ENCODE data around the gene PSTPIP1.

Gene PSTPIP1

DNA sequence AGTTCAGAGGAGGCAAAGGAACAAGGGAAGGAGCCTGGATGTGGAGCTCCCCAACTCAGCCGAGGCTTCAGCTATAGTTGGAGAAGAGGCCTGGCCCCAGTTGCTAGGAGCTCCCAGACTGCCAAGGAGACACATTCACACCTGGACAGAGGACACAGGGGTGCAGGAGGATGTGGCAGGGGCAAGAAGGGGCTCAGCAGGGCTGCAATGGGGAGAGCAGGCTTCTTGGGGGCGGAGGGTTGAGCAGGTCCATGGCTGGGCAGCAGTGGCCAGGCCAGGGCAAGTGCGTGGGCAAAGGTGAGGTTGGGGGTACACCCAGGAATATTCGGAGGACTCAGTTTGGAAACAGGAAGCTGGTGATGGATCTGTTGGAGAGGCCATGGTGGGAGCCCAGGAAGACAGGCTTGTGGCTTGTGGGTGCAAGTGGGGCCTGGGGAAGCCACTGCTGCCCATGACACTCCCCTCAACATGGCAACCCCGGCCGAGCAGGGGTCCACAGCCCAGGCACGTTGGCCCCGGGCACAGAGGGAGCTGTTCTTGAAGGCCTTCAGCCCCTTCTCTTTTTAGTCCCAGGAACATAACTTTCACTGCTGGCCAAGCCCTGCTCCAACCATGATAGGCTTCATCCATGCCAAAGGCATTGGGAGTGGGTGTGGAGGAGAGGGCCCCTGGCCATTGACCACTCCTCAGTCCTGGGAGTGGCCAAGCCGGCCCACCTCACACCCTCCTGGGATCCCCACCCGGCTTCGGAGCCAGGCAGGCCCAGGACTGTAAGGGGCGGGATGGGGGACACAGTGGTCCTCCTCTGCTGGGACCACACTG, 42.7 kb downstream of the PSTPIP1 start:
- no peaks in the 10 kb centered on the region for H3K27me3 ChIP-seq (ENCODE audit: control insufficient read depth, insufficient read depth, low read length)
- DNase-seq (ENCODE audit: low read depth, low spot score): no peak
- no peaks in the 10 kb centered on the region for H3K9me3 ChIP-seq (ENCODE audit: control insufficient read depth, insufficient read depth, low read length)
- H3K36me3 ChIP-seq (ENCODE audit: control insufficient read depth, insufficient read depth, low read length): 0 out of 2 replicates have a peak, but pooled peaks cover 2% of the 10 kb centered on the region
- H3K4me3 ChIP-seq (ENCODE audit: low read length): no peak overlapping the region
- H3K27ac ChIP-seq (ENCODE audit: low read length): no peak overlapping the region
- WGBS (ENCODE audit: insufficient coverage, insufficient read length): no CpG with 5 or more reads among the region's 12 CpGs
- no peaks in the 10 kb centered on the region for H3K4me1 ChIP-seq (ENCODE audit: control insufficient read depth, insufficient read depth, low read length)

DNA sequence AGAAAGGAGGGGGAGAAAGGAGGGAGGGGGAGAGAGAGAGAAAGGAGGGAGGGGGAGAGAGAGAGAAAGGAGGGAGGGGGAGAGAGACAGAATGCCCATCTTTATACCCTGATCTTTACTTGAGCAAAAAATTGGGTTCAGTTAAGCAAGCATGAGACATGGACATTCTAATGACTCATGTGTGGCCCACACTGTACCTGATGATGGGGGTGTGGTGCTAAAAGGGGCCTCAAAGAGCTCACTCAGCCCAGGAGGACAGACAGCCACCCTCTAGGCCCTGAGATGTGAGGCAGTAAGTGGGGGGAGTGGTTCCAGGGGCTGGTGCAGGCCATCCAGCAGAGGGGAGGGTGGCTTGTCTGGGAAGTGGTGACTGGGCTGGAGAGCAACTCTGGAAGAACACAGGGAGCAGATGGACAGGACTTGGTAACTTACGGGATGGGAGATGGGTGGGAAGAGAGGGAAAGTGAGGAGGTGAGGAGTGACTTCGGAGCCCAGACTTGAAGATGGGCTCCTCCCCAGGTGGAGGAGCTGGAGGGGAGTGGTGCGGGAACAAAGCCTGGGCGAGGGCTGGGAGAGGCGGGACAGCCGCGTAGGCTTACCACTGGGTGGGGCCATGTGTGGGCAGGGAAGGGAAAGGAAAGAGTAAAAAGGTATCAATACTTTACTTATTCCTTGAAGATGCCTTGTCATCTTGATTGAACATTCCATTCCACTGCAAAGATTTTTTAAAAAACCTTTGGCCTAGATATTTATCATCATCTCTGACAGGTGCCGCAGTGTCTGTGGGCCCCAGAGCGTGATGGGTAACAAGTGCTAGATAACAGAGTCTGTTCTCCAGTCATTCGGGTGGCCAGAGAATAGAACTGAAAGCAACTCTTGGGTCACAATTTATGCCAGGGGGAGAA, 43.6 kb downstream of the PSTPIP1 start:
- Histone ChIP-seq H3K36me3 (ENCODE audit: control insufficient read depth, insufficient read depth, low read length) (peaks cover 2% of the 10 kb centered on the region; the same call in 1 of the 2 replicates), H3K27me3 (ENCODE audit: control insufficient read depth, insufficient read depth, low read length) (no peaks in the 10 kb centered on the region), H3K4me3 (ENCODE audit: low read length) (no peak overlapping the region), H3K9me3 (ENCODE audit: control insufficient read depth, insufficient read depth, low read length) (no peaks in the 10 kb centered on the region), H3K27ac (ENCODE audit: low read length) (no peak overlapping the region), H3K4me1 (ENCODE audit: control insufficient read depth, insufficient read depth, low read length) (no peaks in the 10 kb centered on the region)
- DNase-seq (ENCODE audit: low read depth, low spot score): no peak
- no CpG with 5 or more reads among the region's 10 CpGs for WGBS (ENCODE audit: insufficient coverage, insufficient read length)

DNA sequence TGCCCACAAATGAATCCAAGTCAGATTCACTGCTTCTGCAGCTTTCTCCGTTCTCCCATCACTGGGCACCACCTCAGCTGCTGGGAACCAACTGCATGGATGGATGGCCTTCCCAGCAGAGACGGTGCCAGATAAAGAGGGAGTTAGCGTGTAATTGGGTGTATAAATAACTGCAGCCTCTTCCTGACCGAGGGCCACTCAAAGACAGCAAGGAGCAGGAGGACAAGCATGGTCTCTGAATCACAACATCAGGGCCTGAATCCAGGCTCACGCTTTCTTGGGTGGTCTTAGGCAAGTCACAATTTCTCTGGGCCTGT, 44.2 kb downstream of the PSTPIP1 start:
- no CpG with 5 or more reads among the region's 5 CpGs for WGBS (ENCODE audit: insufficient coverage, insufficient read length)
- Histone ChIP-seq H3K9me3 (ENCODE audit: control insufficient read depth, insufficient read depth, low read length) (no peaks in the 10 kb centered on the region), H3K36me3 (ENCODE audit: control insufficient read depth, insufficient read depth, low read length) (peaks cover 2% of the 10 kb centered on the region; the same call in 1 of the 2 replicates), H3K4me3 (ENCODE audit: low read length) (no peak overlapping the region), H3K27me3 (ENCODE audit: control insufficient read depth, insufficient read depth, low read length) (no peaks in the 10 kb centered on the region), H3K27ac (ENCODE audit: low read length) (no peak overlapping the region), H3K4me1 (ENCODE audit: control insufficient read depth, insufficient read depth, low read length) (no peaks in the 10 kb centered on the region)
- DNase-seq (ENCODE audit: low read depth, low spot score): no peak

DNA sequence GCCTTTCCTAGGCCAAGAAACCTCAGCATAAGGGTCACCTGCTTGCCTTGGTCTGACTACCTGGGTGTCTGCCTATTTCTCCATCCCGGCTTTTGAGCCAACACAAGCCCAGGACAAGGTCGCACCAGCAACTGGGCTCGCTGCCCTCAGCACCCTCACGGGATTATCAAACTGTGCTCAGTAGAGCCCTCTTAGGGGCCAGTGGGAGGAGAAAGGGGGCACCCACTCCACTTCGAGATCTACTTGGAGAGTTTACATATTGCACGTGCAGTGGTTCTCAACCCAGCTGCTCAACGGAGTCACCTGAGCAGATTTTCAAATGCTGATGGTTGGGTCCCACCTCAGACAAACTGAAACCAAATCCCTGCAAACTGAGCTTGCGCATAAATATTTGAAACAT, 44.9 kb downstream of the PSTPIP1 start:
- no CpG with 5 or more reads among the region's 8 CpGs for WGBS (ENCODE audit: insufficient coverage, insufficient read length)
- Histone ChIP-seq H3K27ac (ENCODE audit: low read length) (no peak overlapping the region), H3K9me3 (ENCODE audit: control insufficient read depth, insufficient read depth, low read length) (no peaks in the 10 kb centered on the region), H3K36me3 (ENCODE audit: control insufficient read depth, insufficient read depth, low read length) (peaks cover 5% of the 10 kb centered on the region; the same call in 1 of the 2 replicates), H3K4me1 (ENCODE audit: control insufficient read depth, insufficient read depth, low read length) (no peaks in the 10 kb centered on the region), H3K4me3 (ENCODE audit: low read length) (no peak overlapping the region), H3K27me3 (ENCODE audit: control insufficient read depth, insufficient read depth, low read length) (no peaks in the 10 kb centered on the region)
- no peak for DNase-seq (ENCODE audit: low read depth, low spot score)

DNA sequence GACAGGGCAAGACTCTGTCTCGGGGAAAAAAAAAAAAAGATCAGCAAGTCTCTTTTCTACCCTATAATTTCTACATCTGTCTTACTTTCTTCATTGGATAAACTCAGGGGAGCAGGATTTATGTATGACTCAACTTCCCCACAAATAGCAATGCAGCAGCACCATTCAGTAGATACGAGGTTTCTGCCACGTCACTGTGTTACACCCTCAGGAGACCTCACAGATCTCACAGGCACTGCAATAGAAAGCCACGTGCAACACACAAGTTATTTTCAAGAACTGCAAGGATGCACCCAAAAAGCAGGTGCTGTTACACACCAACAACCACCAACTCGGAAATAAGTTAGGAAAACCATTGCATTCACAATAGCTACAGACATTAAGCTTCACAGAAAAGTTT, 45.7 kb downstream of the PSTPIP1 start:
- no peak overlapping the region for H3K27ac ChIP-seq (ENCODE audit: low read length)
- H3K36me3 ChIP-seq (ENCODE audit: control insufficient read depth, insufficient read depth, low read length): peaks cover 5% of the 10 kb centered on the region; the same call in 1 of the 2 replicates
- WGBS (ENCODE audit: insufficient coverage, insufficient read length): no CpG with 5 or more reads among the region's 5 CpGs
- no peaks in the 10 kb centered on the region for H3K9me3 ChIP-seq (ENCODE audit: control insufficient read depth, insufficient read depth, low read length)
- no peak overlapping the region for H3K4me3 ChIP-seq (ENCODE audit: low read length)
- no peaks in the 10 kb centered on the region for H3K4me1 ChIP-seq (ENCODE audit: control insufficient read depth, insufficient read depth, low read length)
- DNase-seq (ENCODE audit: low read depth, low spot score): no peak
- no peaks in the 10 kb centered on the region for H3K27me3 ChIP-seq (ENCODE audit: control insufficient read depth, insufficient read depth, low read length)

DNA sequence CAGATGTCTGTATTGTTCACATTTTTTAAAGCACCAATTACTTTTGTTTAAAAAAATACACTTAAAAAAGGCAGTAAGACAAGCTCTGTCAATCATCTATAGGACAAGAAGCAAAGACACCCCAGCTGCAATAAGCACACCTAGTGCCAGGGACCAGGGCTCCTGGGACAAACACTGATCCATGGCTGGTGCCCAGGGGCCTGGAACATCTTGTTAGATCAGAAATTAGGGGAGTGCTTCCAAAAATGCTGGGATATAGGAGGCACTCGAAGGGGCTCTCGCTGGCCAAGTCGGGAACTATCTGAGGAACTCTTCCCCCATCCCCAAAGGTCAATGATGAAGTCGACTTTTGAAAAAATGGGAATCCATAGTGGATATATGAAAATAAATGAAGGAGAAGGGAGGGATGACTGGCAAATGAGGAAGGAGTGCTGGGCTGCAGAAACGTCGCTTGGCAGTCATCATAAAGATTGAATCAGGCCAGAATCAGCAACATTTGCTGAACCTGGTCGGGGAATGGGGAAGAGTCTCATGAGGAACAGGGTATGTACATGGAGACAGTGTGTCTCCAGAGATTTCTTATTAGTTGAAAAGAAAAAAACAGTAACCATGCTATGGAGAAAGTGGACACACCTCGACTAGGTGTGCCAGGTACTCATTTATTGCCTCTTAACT, 47.5 kb downstream of the PSTPIP1 start:
- Histone ChIP-seq H3K9me3 (ENCODE audit: control insufficient read depth, insufficient read depth, low read length) (no peaks in the 10 kb centered on the region), H3K27ac (ENCODE audit: low read length) (no peak overlapping the region), H3K4me3 (ENCODE audit: low read length) (no peak overlapping the region), H3K27me3 (ENCODE audit: control insufficient read depth, insufficient read depth, low read length) (no peaks in the 10 kb centered on the region), H3K36me3 (ENCODE audit: control insufficient read depth, insufficient read depth, low read length) (peaks cover 2% of the 10 kb centered on the region; the same call in 1 of the 2 replicates), H3K4me1 (ENCODE audit: control insufficient read depth, insufficient read depth, low read length) (no peaks in the 10 kb centered on the region)
- WGBS (ENCODE audit: insufficient coverage, insufficient read length): no CpG with 5 or more reads among the region's 8 CpGs
- no peak for DNase-seq (ENCODE audit: low read depth, low spot score)

DNA sequence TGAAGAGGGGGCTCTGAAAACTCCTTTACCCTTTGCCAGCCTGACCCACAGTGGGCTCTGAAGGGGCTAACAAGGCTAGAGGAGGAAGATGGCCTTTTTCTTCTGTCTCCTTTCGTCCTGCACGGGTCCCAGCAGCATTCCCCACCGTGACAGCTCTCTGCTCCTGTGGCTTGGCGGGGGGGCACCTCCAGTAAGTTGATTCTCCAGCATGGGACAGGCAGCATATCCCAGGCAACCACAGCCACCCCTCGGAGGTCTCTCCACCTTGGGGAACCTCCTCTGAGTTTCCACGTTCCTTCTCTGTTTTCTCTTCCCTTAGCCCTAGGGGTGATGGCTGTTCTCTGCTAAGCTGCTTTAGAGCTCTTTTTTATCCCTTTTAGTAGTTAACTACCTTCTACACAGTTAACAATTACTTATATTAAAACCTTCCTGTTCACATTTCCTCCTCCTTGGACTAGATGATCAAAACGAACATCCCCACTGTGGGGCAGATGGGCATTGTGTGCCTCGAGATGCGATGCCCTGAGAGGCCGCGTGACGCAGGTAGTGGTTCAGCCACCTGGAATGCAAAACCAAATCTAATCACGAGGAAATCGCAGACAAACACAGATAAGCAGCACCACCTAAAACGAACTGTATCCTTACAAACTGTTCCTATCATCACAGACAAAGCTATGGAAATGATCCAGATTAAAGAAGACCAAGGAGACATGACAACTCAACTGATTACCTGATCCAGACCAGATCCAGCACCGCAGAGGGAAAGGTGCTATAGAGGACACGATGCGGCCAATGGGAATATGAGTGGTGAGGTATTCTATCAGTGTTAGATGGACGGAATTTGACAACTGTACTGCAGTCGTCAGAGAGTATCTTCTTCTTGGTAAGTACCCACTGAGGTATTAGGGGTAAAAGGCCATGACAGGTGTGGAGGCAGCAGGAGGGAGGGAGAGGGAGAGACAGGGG, 48.3 kb downstream of the PSTPIP1 start:
- Histone ChIP-seq H3K27ac (ENCODE audit: low read length) (no peak overlapping the region), H3K9me3 (ENCODE audit: control insufficient read depth, insufficient read depth, low read length) (no peaks in the 10 kb centered on the region), H3K4me3 (ENCODE audit: low read length) (no peak overlapping the region), H3K36me3 (ENCODE audit: control insufficient read depth, insufficient read depth, low read length) (peaks cover 2% of the 10 kb centered on the region; the same call in 1 of the 2 replicates), H3K4me1 (ENCODE audit: control insufficient read depth, insufficient read depth, low read length) (no peaks in the 10 kb centered on the region), H3K27me3 (ENCODE audit: control insufficient read depth, insufficient read depth, low read length) (no peaks in the 10 kb centered on the region)
- no CpG with 5 or more reads among the region's 20 CpGs for WGBS (ENCODE audit: insufficient coverage, insufficient read length)
- DNase-seq (ENCODE audit: low read depth, low spot score): no peak

DNA sequence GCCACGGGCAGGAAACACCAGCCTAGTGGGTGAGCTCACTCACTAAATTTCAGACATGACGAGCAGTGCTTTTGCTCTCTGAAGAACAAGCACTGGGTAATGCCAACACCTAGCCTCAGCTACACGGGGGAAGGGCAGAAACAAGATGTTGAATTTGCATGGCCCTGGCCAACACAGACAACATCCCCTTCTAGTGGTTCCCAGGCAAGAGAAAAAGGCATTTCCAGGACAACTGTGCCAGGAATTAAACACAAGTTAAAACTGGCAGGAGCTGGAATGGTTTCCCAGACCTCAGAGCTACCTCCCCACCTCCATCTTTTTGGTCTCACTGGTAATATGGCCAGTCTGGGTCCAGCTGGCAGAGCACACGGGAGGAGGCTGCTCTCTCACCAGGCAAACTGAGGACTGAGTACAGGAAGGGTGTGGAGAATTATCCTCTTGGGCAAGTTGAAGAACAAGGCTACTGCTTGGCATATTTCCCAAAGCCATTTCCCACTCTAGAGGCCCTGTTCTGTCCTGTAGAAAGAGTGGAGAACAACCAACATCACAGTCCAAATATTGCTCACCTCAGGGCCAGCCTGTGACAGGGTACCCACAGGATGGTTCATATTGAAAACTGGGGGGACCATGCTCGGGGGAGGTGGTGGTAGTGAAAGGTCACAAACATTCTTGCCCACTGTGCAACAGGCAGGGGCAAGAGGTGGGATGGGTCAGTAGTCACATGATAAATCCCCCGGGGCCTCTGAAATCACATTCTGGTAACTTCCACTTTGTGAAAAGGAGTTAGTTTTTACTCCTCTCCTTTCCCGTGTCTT, 49.5 kb downstream of the PSTPIP1 start:
- Histone ChIP-seq H3K4me1 (ENCODE audit: control insufficient read depth, insufficient read depth, low read length) (no peaks in the 10 kb centered on the region), H3K9me3 (ENCODE audit: control insufficient read depth, insufficient read depth, low read length) (no peaks in the 10 kb centered on the region), H3K36me3 (ENCODE audit: control insufficient read depth, insufficient read depth, low read length) (peaks cover 2% of the 10 kb centered on the region; the same call in 1 of the 2 replicates), H3K27me3 (ENCODE audit: control insufficient read depth, insufficient read depth, low read length) (no peaks in the 10 kb centered on the region), H3K4me3 (ENCODE audit: low read length) (no peak overlapping the region), H3K27ac (ENCODE audit: low read length) (no peak overlapping the region)
- DNase-seq (ENCODE audit: low read depth, low spot score): no peak
- WGBS (ENCODE audit: insufficient coverage, insufficient read length): no CpG with 5 or more reads among the region's 7 CpGs

DNA sequence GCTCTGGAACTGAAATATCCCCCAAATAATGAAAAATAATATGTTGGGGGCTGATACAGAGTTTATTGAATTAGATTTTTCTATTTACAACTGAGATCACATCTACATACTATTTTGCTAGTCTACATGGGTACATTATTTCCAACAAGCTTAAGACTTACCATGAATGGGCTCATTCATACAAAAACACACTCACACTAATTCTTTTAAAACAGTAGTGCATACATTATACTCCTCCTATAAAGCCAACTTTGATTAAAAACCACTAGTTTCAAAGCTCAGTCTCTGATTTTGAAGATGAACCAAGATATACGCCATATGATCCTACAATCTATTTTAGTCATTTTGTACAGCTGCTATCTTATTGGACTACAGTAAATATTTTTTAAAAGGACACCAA, 51.1 kb downstream of the PSTPIP1 start:
- H3K27me3 ChIP-seq (ENCODE audit: control insufficient read depth, insufficient read depth, low read length): no peaks in the 10 kb centered on the region
- no peaks in the 10 kb centered on the region for H3K9me3 ChIP-seq (ENCODE audit: control insufficient read depth, insufficient read depth, low read length)
- no peak overlapping the region for H3K4me3 ChIP-seq (ENCODE audit: low read length)
- H3K36me3 ChIP-seq (ENCODE audit: control insufficient read depth, insufficient read depth, low read length): peaks cover 2% of the 10 kb centered on the region; the same call in 1 of the 2 replicates
- DNase-seq (ENCODE audit: low read depth, low spot score): no peak
- no peaks in the 10 kb centered on the region for H3K4me1 ChIP-seq (ENCODE audit: control insufficient read depth, insufficient read depth, low read length)
- H3K27ac ChIP-seq (ENCODE audit: low read length): no peak overlapping the region
- no CpG with 5 or more reads among the region's 1 CpG for WGBS (ENCODE audit: insufficient coverage, insufficient read length)

Measured in iPS DF 6.9 (cell line).